ENCODE data around the gene CDH13.

Gene CDH13

GRCh38 chr16:83010776-83011720 is 384.3 kb downstream of the CDH13 start:
- DNase-seq: no peak

GRCh38 chr16:83011939-83012338 is 385.2 kb downstream of the CDH13 start:
- DNase-seq: no peak

- DNase-seq: no peak
Observed at GRCh38 chr16:83013071-83013470, 386.3 kb downstream of the CDH13 start.

- no peak for DNase-seq
Observed at GRCh38 chr16:83019963-83020362, 393.2 kb downstream of the CDH13 start.

GRCh38 chr16:83021045-83021444 is 394.3 kb downstream of the CDH13 start:
- no peak for DNase-seq

- no peak for DNase-seq
Observed at GRCh38 chr16:83021746-83022145, 395.0 kb downstream of the CDH13 start.

- DNase-seq: no peak
Observed at GRCh38 chr16:83023011-83023410, 396.2 kb downstream of the CDH13 start.

- no peak for DNase-seq
Observed at GRCh38 chr16:83023640-83024039, 396.9 kb downstream of the CDH13 start.

- no peak for DNase-seq
Observed at GRCh38 chr16:83027973-83028372, 401.2 kb downstream of the CDH13 start.

- DNase-seq: no peak
Observed at GRCh38 chr16:83029467-83029866, 402.7 kb downstream of the CDH13 start.

- DNase-seq: no peak
Observed at GRCh38 chr16:83031524-83031923, 404.8 kb downstream of the CDH13 start.

- no peak for DNase-seq
Observed at GRCh38 chr16:83037102-83037501, 410.3 kb downstream of the CDH13 start.

- DNase-seq: no peak
Observed at GRCh38 chr16:83037884-83038283, 411.1 kb downstream of the CDH13 start.

GRCh38 chr16:83040174-83040573 is 413.4 kb downstream of the CDH13 start:
- no peak for DNase-seq

- no peak for DNase-seq
Observed at GRCh38 chr16:83044589-83044988, 417.8 kb downstream of the CDH13 start.

- no peak for DNase-seq
Observed at GRCh38 chr16:83045790-83046189, 419.0 kb downstream of the CDH13 start.

- no peak for DNase-seq
Observed at GRCh38 chr16:83046664-83047063, 419.9 kb downstream of the CDH13 start.

- no peak for DNase-seq
Observed at GRCh38 chr16:83051451-83051850, 424.7 kb downstream of the CDH13 start.

- DNase-seq: no peak
Observed at GRCh38 chr16:83054283-83054682, 427.5 kb downstream of the CDH13 start.

- no peak for DNase-seq
Observed at GRCh38 chr16:83058376-83058775, 431.6 kb downstream of the CDH13 start.

GRCh38 chr16:83059237-83059636 is 432.5 kb downstream of the CDH13 start:
- no peak for DNase-seq

GRCh38 chr16:83066011-83066410 is 439.2 kb downstream of the CDH13 start:
- DNase-seq: no peak

- DNase-seq: no peak
Observed at GRCh38 chr16:83066881-83067280, 440.1 kb downstream of the CDH13 start.

- no peak for DNase-seq
Observed at GRCh38 chr16:83068686-83069085, 441.9 kb downstream of the CDH13 start.
